ENCODE data around the gene ELK3. TPM values are rescaled to one million over a fixed set of nuclear protein-coding genes. Genes with fewer than 3 reads are reported as not detected.

The ELK3 gene
- total RNA-seq, 3 donors from 2014 or later: 33.8 to 43.1 (median 33.9) TPM

GRCh38 chr12:96195845-96196451 is 1.8 kb downstream of the ELK3 start:
- Mint-ChIP-seq H3K9me3 (no peaks in the 10 kb centered on the region), H3K36me3 (ENCODE audit: insufficient read depth) (peaks cover 7% of the 10 kb centered on the region), H3K4me3 (peak overlapping the region; percentile 89), H3K4me1 (ENCODE audit: low read depth) (peaks cover 54% of the 10 kb centered on the region), H3K27me3 (ENCODE audit: low read depth) (no peaks in the 10 kb centered on the region)
- peak; percentile 56 for DNase-seq
- peak; percentile 29 to 38 for ATAC-seq

GRCh38 chr12:96196781-96197180 is 2.6 kb downstream of the ELK3 start:
- Mint-ChIP-seq H3K36me3 (ENCODE audit: insufficient read depth) (peaks cover 7% of the 10 kb centered on the region), H3K4me1 (ENCODE audit: low read depth) (peaks cover 62% of the 10 kb centered on the region), H3K9me3 (no peaks in the 10 kb centered on the region), H3K27me3 (ENCODE audit: low read depth) (no peaks in the 10 kb centered on the region), H3K4me3 (peak overlapping the region; percentile 89)
- DNase-seq (no peak), ATAC-seq (no peak)

GRCh38 chr12:96197503-96198272 is 3.5 kb downstream of the ELK3 start:
- H3K27me3 Mint-ChIP-seq (ENCODE audit: low read depth): no peaks in the 10 kb centered on the region
- ATAC-seq: no peak
- DNase-seq: no peak
- H3K4me1 Mint-ChIP-seq (ENCODE audit: low read depth): peaks cover 61% of the 10 kb centered on the region
- H3K9me3 Mint-ChIP-seq: no peaks in the 10 kb centered on the region
- peak overlapping the region; percentile 89 for H3K4me3 Mint-ChIP-seq
- H3K36me3 Mint-ChIP-seq (ENCODE audit: insufficient read depth): peaks cover 13% of the 10 kb centered on the region

GRCh38 chr12:96198965-96199364 is 4.8 kb downstream of the ELK3 start:
- peak overlapping the region; percentile 34 for H3K4me3 Mint-ChIP-seq
- no peaks in the 10 kb centered on the region for H3K27me3 Mint-ChIP-seq (ENCODE audit: low read depth)
- peak; percentile 36 to 47 for ATAC-seq
- H3K4me1 Mint-ChIP-seq (ENCODE audit: low read depth): peaks cover 62% of the 10 kb centered on the region
- no peaks in the 10 kb centered on the region for H3K9me3 Mint-ChIP-seq
- no peak for DNase-seq
- peaks cover 18% of the 10 kb centered on the region for H3K36me3 Mint-ChIP-seq (ENCODE audit: insufficient read depth)

- Mint-ChIP-seq H3K4me3 (peak overlapping the region; percentile 34), H3K9me3 (no peaks in the 10 kb centered on the region), H3K4me1 (ENCODE audit: low read depth) (peaks cover 66% of the 10 kb centered on the region), H3K36me3 (ENCODE audit: insufficient read depth) (peaks cover 19% of the 10 kb centered on the region), H3K27me3 (ENCODE audit: low read depth) (no peaks in the 10 kb centered on the region)
- ATAC-seq: no peak
- no peak for DNase-seq
Measured at GRCh38 chr12:96199464-96199863, 5.3 kb downstream of the ELK3 start.

GRCh38 chr12:96201272-96202227 is 7.4 kb downstream of the ELK3 start:
- peaks cover 23% of the 10 kb centered on the region for H3K36me3 Mint-ChIP-seq (ENCODE audit: insufficient read depth)

GRCh38 chr12:96204381-96204780 is 10.2 kb downstream of the ELK3 start:
- peaks cover 83% of the 10 kb centered on the region for H3K4me1 Mint-ChIP-seq (ENCODE audit: low read depth)
- no peak for ATAC-seq
- H3K9me3 Mint-ChIP-seq: no peaks in the 10 kb centered on the region
- no peak for DNase-seq
- no peak overlapping the region for H3K4me3 Mint-ChIP-seq
- H3K36me3 Mint-ChIP-seq (ENCODE audit: insufficient read depth): peaks cover 21% of the 10 kb centered on the region
- no peaks in the 10 kb centered on the region for H3K27me3 Mint-ChIP-seq (ENCODE audit: low read depth)

More at GRCh38 chr12:96201272-96202227, 7.4 kb downstream of the ELK3 start:
- no peak for DNase-seq
- no peaks in the 10 kb centered on the region for H3K27me3 Mint-ChIP-seq (ENCODE audit: low read depth)
- H3K9me3 Mint-ChIP-seq: no peaks in the 10 kb centered on the region
- H3K4me1 Mint-ChIP-seq (ENCODE audit: low read depth): peaks cover 82% of the 10 kb centered on the region
- ATAC-seq: no peak
- H3K4me3 Mint-ChIP-seq: no peak overlapping the region

- DNase-seq: no peak
- H3K4me3 Mint-ChIP-seq: peak overlapping the region; percentile 61
- H3K27me3 Mint-ChIP-seq (ENCODE audit: low read depth): no peaks in the 10 kb centered on the region
- peaks cover 89% of the 10 kb centered on the region for H3K4me1 Mint-ChIP-seq (ENCODE audit: low read depth)
- peaks cover 18% of the 10 kb centered on the region for H3K36me3 Mint-ChIP-seq (ENCODE audit: insufficient read depth)
- no peaks in the 10 kb centered on the region for H3K9me3 Mint-ChIP-seq
- ATAC-seq: no peak
Measured at GRCh38 chr12:96205908-96206307, 11.7 kb downstream of the ELK3 start.

GRCh38 chr12:96206936-96207662 is 12.9 kb downstream of the ELK3 start:
- Mint-ChIP-seq H3K9me3 (no peaks in the 10 kb centered on the region), H3K27me3 (ENCODE audit: low read depth) (no peaks in the 10 kb centered on the region), H3K4me3 (peak overlapping the region; percentile 5), H3K36me3 (ENCODE audit: insufficient read depth) (peaks cover 15% of the 10 kb centered on the region), H3K4me1 (ENCODE audit: low read depth) (peaks cover 88% of the 10 kb centered on the region)
- DNase-seq: no peak
- peak in 1 of 2 donors; percentile 22 for ATAC-seq

GRCh38 chr12:96208346-96208745 is 14.2 kb downstream of the ELK3 start:
- no peak for ATAC-seq
- peaks cover 9% of the 10 kb centered on the region for H3K36me3 Mint-ChIP-seq (ENCODE audit: insufficient read depth)

GRCh38 chr12:96208801-96209549 is 14.8 kb downstream of the ELK3 start:
- DNase-seq: no peak
- Mint-ChIP-seq H3K36me3 (ENCODE audit: insufficient read depth) (peaks cover 8% of the 10 kb centered on the region), H3K4me3 (peak overlapping the region; percentile 61), H3K9me3 (no peaks in the 10 kb centered on the region), H3K27me3 (ENCODE audit: low read depth) (no peaks in the 10 kb centered on the region), H3K4me1 (ENCODE audit: low read depth) (peaks cover 98% of the 10 kb centered on the region)
- ATAC-seq: no peak

More at GRCh38 chr12:96208346-96208745, 14.2 kb downstream of the ELK3 start:
- H3K9me3 Mint-ChIP-seq: no peaks in the 10 kb centered on the region
- H3K4me3 Mint-ChIP-seq: peak overlapping the region; percentile 61
- H3K27me3 Mint-ChIP-seq (ENCODE audit: low read depth): no peaks in the 10 kb centered on the region
- no peak for DNase-seq
- peaks cover 94% of the 10 kb centered on the region for H3K4me1 Mint-ChIP-seq (ENCODE audit: low read depth)

- ATAC-seq (peak; percentile 30 to 46), DNase-seq (peak; percentile 47)
- Mint-ChIP-seq H3K36me3 (ENCODE audit: insufficient read depth) (peaks cover 7% of the 10 kb centered on the region), H3K4me3 (peak overlapping the region; percentile 78), H3K4me1 (ENCODE audit: low read depth) (peaks cover 96% of the 10 kb centered on the region), H3K27me3 (ENCODE audit: low read depth) (no peaks in the 10 kb centered on the region), H3K9me3 (no peaks in the 10 kb centered on the region)
Measured at GRCh38 chr12:96210376-96211055, 16.3 kb downstream of the ELK3 start.

- Mint-ChIP-seq H3K36me3 (ENCODE audit: insufficient read depth) (peaks cover 10% of the 10 kb centered on the region), H3K4me3 (peak overlapping the region; percentile 71), H3K4me1 (ENCODE audit: low read depth) (peaks cover 88% of the 10 kb centered on the region), H3K27me3 (ENCODE audit: low read depth) (no peaks in the 10 kb centered on the region), H3K9me3 (no peaks in the 10 kb centered on the region)
- ATAC-seq (peak; percentile 23 to 25), DNase-seq (no peak)
Measured at GRCh38 chr12:96211988-96212387, 17.8 kb downstream of the ELK3 start.

Data from activated T-cell treated with anti-CD3 and anti-CD28 coated beads, Interleukin-2, amount 50 U/mL, for 4 hours (primary cell).